Measurements from ENCODE around the gene ZNF18.

ZNF18 gene, protein sequence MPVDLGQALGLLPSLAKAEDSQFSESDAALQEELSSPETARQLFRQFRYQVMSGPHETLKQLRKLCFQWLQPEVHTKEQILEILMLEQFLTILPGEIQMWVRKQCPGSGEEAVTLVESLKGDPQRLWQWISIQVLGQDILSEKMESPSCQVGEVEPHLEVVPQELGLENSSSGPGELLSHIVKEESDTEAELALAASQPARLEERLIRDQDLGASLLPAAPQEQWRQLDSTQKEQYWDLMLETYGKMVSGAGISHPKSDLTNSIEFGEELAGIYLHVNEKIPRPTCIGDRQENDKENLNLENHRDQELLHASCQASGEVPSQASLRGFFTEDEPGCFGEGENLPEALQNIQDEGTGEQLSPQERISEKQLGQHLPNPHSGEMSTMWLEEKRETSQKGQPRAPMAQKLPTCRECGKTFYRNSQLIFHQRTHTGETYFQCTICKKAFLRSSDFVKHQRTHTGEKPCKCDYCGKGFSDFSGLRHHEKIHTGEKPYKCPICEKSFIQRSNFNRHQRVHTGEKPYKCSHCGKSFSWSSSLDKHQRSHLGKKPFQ

DNA sequence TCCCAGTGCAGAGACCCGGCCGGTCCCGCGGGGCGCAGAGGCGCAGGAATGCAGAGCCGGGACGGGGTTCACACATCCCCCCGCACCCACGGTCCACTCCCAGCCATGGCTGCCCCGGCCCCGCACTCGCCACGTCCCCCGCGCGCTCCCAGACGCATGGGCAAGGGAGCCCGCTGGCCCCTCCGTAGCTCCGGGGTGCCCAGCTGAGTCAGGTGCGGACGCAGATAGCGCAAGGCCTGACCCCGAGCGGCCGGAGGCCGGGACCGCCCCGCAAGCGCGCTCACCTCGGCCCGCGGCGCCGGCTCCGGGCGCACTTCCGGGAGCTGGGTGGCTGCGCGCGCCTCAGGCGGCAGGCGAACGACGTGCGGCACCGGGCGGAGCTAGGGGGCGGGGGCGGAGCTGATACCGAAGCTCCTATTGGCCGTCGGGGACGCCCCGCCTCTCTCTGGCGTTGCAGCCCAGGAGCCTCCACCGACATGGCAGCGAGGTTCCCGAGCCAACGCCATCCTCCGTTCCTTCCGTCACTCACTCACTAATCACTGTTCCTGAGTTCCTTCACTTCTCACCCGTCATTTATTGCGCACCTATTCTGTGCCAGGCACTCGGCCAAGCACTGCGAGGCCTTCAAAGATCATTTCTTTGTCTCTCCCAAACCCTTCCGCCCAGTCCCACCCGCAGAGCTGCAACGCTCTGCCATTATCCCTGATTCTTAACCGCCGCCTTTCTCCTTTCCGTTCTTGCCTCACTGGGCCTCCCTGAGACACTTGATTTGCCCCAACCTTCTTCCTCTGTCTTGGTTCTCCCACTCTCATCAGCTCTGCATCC lies at the start of gene ZNF18:
ZNF18 (minus strand) TSS at position 329 of the 825 bp plus-strand sequence. CDS start 4,646 bp downstream, outside the sequence.
- peak; percentile 74 to 91 (median 77) for DNase-seq (ENCODE audit: low read depth in 2 of 3, low spot score in 2 of 3)

DNA sequence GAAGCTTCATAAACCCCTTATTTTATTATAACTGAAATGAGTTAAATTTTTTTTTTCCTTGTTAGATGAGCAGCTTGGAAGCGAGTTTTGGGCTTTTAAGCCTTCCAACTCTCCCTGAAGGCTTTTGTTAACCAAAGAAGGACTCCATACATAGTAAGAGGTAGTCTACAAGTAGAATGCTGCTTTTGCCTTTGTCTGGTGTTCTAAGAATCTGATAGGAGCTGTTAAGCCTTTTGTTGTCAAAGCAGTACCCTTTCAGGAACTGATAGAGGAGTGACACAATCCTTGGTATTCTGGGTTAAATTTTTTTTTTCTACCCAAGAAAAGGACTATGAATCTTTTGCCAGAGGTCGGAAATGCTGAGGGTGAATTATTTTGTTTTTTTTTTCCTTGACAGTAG lies 49.5 kb upstream of the ZNF18 start:
- DNase-seq (ENCODE audit: low read depth in 2 of 3, low spot score in 2 of 3) = no peak

DNA sequence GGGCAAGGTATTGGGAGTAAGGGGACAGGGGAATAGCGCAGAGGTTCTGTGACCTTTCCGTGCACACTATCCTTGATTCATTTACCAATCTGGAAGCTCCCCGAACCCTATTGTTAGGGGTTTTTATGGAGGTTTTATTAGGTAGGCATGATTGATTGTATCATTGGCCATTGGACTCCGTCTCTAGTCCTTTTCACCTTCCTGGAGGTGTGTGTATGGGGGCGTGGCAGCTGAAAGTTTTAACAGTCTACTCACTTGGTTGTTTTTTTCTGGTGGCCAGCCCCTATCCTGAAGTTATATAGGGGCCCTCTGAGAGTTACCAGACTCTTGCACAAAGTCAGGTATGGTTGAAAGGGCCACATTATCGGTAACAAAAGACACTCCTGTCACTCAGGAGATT lies 46.4 kb upstream of the ZNF18 start:
- no peak for DNase-seq (ENCODE audit: low read depth in 2 of 3, low spot score in 2 of 3)

DNA sequence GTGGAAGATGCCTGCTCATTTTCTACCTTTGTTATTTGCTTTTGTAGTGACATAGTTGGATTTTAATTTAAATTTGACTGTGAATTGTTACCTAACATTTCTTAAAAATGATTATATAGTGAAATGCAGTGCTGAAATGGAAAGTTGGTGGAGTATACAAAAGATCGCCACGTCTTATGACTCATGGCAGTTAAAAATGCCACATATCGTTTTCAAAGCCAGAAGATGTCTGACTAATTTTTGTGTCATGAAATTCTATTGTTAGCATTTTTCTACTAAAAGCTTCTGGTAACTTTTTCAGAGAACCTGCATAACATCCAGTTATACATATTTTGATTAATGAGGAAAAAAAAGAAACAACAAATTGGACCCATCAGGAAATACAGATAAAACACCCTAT lies 44.0 kb upstream of the ZNF18 start:
- no peak for DNase-seq (ENCODE audit: low read depth in 2 of 3, low spot score in 2 of 3)

DNA sequence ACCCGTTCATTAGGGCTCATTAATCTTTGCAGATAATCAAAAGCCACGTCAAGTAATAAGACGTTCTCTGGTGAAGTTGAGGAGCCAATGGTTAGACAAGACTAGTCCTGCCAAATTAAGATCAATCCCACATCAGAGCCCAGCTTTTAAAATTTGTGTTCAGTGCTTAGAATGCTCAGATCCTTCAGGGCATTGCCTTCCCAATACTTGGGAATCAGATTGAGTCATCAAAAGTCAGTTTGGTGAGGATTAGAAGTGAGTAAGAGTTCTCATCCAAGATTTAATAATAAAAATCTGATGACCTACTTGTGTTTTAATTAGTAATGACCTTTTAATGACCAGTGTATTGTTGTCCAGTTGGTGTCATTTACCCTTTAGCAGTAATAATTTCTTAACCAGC lies 43.2 kb upstream of the ZNF18 start:
- no peak for DNase-seq (ENCODE audit: low read depth in 2 of 3, low spot score in 2 of 3)

DNA sequence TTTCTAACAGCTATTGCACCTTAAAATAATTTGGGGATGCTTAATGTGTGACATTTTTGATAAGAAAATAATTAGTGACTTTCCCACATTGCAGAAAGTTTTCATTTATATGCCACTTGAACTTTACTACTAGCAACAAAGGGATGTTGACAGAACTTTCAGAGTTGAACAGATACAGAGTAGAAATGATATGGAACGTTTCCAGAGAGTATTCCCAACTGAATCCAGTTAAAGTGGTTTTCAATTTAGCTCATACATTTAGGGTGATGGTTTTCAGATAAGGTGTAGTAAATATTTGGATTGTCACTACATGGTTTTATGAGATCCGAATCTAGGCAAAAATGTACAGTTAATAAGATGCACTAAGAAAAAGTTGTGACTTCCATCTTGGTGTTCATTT lies 40.7 kb upstream of the ZNF18 start:
- DNase-seq (ENCODE audit: low read depth in 2 of 3, low spot score in 2 of 3) = no peak

DNA sequence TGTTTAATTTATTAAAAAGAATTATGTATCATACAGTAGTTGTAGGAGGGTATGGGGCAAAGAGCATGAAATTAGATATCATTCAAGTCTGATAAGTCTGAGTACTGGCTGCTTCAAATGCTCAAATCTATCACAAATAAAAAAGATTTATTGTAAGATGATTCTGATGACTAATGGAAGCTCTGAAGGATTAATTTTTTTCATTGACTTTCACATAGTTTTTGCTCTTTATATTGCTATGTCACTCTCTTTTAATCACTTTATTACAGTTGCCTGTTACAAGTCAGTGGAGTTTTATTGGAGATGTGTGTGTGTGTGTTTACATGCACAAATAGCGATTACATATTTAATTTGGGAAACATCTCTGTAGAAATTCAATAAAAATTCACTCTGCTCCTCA lies 38.4 kb upstream of the ZNF18 start:
- DNase-seq (ENCODE audit: low read depth in 2 of 3, low spot score in 2 of 3) = no peak

DNA sequence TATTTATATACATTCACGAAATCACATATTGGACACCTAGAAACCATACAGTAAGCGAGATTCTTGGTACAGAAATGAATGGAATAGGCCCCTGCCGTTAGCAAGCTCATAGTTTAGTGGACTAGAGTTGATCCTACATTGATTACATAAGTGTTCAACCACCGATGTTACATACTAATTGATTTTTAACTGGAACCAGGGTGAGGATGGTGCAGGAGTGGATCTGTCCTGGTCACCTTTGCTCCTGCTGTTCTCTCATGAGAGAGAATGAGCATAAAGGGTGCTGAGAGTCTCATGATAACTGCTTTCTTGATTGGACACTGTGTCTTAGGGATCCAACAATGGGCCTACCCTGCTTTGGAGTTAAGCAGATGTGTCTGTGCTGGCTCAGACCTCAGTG lies 37.3 kb upstream of the ZNF18 start:
- no peak for DNase-seq (ENCODE audit: low read depth in 2 of 3, low spot score in 2 of 3)

DNA sequence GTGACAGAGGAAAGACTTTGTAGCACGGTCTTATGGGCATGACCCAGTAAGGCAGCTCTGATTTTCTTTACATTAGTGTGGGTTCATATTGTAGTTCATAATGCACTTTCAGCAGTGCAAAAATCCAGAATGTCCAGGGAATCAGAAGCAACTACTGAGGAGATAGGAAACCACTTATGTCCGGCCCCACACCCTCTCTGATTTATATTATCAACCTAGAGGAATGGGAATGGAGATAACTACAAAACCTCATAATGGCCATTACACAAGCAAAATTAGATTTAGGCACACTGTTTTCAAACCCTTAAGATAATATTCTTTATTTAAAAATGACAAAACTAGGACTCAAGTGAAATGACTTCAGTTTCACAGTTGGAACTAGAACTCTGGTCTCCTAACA lies 31.3 kb upstream of the ZNF18 start:
- no peak for DNase-seq (ENCODE audit: low read depth in 2 of 3, low spot score in 2 of 3)

DNA sequence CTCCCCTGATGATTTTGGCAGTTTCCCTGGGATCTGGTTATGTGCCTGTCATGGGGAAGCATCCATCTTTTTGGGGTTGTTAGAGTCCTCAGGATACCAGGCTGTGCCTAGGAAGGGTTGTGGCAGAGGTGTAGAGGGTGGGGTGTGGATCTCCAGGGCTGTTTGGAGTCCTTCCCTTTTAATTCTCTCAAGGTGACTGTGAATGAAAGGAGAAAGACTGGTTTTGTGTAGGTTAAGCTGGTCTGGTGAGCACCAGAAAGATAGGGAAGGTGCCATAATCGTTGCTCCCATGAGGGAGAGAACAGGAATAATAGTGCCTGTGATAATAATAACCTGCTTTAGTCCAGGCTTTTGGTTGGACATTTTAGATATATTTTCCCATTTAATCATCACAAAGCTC lies 30.4 kb upstream of the ZNF18 start:
- DNase-seq (ENCODE audit: low read depth in 2 of 3, low spot score in 2 of 3) = no peak

DNA sequence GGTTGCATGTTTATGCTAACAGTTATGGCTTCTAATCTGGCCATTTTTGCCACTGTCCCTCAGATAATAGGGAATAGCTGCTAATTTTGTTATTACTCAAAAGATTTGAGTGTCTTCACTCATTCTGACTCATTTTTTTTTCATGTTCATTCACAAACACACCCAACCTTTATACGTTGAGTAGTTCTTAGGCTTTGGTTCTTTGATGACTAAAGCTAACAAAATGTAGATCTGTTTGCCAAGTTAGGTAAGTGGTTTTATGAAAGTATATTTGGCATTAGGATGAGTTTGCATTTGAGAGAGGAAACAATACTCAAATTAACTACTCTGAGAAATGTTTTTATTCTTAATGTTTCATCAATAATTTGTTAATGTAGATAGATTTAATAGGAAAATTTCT lies 27.1 kb upstream of the ZNF18 start:
- DNase-seq (ENCODE audit: low read depth in 2 of 3, low spot score in 2 of 3) = no peak

DNA sequence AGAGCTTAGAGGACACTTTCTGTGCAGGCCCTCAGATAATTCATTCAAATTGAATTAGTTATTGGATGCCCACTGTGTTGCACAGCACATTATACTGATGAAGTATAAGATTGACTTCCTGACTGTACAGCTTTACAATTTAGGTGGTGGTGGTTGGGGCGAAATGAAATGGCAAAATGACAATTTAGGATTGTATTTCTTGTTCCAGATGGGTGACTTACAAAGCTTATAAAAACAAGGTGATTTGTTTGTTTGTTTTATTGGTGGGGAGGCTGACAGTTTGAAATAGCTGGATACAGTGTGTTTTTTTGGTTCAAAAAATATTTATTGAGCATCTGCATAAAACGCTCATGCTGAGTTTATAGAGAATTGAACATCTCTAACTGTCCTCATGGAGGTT lies 25.0 kb upstream of the ZNF18 start:
- no peak for DNase-seq (ENCODE audit: low read depth in 2 of 3, low spot score in 2 of 3)

DNA sequence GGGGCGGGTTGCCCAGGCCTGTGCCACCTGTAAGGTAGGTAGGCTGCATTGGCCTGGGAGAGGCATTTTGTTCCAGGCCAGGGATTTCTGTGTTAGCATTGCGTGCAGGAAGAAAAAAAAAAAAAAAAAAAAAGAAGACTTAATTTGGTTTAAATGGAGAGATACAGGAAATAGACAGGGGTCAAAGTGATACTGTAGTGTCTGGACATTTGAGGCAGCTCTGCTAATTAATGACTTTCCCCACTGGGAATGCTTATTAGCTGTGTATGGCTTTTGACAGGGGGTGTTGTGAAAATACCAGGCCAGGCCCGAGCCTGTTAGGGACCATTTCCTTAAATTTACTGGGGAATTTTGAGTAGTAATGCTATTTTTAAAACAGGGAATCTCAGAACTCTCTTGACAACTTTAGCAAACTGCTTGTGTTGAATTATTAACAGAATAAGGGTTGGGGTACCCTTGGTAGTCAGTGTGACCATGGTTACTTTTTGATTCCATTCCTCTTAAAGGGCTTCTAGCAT lies 24.4 kb upstream of the ZNF18 start:
- DNase-seq (ENCODE audit: low read depth in 2 of 3, low spot score in 2 of 3) = no peak

DNA sequence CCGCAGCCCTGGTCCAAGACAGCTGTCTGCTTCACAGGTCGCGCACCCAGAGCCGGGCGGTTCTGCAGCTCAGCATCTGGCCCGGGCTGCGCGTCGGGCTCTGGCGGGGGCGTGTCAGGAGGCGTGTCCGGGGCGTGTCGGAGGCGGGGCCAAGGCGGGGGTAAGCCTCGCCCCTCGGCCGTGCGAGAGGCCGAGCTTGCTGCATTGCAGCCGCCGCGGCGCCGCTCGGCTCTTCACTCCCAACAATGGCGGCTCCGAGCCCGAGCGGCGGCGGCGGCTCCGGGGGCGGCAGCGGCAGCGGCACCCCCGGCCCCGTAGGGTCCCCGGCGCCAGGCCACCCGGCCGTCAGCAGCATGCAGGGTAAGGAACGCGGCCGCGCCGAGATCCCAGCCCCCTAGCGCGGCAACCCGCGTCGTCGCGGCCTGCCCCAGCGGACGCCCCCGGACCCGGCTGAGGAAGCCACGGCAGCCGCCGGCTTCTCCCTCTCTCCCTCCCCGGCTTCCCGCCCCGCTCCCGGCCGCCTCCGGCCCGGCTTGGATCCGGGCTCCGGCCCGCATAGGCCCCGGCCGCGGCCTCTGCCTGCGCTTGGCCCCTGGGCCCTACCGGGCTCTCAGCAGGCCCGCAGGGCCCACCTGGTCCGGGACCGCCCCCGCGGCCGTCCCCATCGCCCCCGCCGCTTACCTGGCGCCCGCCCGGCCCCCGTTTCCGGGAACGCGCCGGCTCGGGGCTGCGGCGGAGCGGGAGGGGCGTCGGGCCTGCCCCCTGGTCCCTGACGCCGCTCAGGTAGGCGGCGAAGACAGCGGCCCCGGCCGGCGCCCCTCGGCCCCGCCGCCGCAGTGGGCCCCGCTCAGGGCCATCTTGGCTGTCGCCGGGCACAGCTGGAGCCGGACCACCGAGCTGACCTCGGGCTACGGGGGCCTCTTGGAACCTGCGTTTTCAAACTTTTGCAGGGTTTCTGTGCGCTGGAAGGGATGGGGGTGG lies 23.7 kb upstream of the ZNF18 start, which contains the start of gene MAP2K4:
MAP2K4 (plus strand) TSS at position 236 of the 981 bp plus-strand sequence; CDS start at position 246, 10 bp downstream.
- peak; percentile 85 to 98 (median 89) for DNase-seq (ENCODE audit: low read depth in 2 of 3, low spot score in 2 of 3)

DNA sequence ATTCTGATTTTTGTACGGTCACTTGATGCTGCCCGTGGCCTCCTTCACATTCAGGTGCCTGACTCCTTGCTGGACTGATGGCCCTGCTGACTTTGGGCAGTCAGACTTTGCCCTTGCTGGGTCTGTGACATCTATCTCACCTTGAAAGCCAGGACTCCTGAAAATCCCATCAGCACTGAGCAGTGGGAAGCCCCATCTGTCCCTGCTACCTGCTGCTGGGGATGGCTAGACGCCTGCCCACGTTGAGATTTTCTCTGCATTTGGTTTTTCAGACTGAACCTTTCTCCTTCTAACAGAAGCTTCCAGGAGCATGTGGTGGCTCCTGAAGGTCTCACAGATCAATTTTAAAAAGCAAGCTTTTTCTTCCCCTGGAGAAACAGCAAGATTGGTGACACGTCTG lies 10.2 kb upstream of the ZNF18 start:
- no peak for DNase-seq (ENCODE audit: low read depth in 2 of 3, low spot score in 2 of 3)

DNA sequence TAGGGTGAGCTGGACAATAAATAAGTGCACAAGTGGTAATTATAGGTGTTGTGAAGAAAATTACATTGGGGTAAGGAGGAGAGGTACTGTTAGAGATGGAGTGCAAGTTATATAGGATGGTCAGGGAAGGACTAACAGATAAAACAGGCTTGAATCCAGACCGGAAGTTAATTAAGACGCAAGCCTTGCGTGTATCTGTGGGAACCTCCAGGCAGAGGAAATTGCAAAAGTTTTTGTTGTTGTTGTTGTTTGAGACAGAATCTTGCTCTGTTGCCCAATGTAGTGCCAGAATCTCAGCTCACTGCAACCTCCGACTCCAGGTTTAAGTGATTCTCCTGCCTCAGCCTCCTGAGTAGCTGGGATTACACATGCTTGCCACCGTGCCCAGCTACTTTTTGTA lies 2.4 kb upstream of the ZNF18 start:
- no peak for DNase-seq (ENCODE audit: low read depth in 2 of 3, low spot score in 2 of 3)

DNA sequence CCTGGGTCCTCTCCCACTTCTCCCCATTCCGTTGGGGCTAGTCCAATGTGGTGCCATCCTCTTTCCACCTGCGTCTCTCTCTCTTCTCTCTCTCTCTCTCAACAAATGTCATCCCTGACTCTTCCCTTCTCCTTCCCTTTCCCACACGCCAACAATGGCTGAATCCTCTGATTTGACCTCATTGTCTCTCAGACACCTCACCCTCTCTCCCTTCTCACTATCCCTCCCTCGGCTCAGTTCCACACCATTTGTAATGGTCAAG lies 628 bp upstream of the ZNF18 start:
- no peak for DNase-seq (ENCODE audit: low read depth in 2 of 3, low spot score in 2 of 3)

DNA sequence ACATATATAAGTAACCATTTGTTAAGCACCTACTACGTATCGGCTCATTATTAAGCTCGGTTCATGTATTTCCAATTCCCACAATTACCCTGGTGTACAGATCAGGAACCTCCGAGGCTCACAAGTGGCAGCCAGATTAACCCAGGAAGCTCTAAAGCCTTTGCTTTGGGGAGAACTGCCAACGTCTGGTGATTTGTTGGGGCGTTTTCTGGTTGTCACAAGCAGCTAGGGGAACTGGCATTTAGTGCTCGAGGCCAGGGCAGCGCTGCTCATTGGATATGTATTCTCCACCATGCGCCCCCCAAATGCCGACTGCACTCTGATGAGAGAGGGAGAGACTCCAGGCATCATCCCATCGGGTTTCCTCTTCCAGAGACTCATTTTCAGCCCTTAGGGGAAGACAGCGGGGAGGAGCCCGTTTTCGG lies 541 bp downstream of the ZNF18 start:
- DNase-seq (ENCODE audit: low read depth in 2 of 3, low spot score in 2 of 3) = peak in 1 of 3 experiments; percentile 35

DNA sequence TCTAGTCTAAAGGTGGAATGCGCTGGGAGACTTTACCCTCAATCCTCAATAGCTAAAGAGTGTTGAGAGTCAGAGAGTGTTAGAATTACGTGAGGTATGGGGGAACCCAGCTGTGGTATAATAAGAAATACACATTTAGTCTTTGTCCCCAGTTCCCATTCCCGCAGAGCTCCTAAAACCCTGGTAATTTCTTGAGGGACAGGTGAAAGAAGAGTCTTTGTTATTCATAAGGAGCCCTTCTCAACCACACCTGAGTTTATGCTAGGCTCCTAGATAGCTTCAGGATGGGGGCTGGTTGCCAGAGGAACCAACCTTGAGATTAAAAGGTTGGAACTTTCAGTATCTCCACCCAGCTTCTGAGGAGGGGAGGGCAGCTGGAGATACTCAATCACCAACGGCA lies 5.8 kb downstream of the ZNF18 start:
- no peak for DNase-seq (ENCODE audit: low read depth in 2 of 3, low spot score in 2 of 3)

DNA sequence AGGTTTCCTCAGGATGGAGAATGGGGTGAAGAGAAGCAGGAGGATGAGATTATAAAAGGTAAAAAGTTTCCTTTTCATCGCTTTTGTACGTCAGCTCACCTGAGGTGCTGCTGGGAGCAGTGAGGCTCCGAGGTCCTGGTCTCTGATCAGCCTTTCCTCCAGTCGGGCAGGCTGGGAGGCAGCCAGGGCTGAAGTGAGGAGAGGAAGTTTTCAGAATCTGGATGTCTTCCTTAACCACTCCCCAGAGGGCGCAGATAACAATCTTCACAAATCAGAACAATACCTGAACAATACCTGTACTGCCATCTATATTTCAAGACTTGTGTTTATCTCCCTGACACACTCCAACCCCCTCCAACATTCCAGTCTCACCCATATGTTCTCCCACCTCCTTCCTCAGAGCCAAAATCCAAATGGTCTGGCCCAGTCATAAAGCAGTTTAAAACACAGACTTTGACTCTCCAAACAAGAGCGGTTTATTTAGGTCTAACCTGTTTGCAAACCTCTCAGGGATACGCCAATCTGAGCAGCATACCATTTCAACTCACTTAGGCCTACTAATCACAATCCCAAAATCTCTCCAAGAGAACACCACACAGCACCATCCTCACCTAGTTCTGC lies 6.8 kb downstream of the ZNF18 start:
- DNase-seq (ENCODE audit: low read depth in 2 of 3, low spot score in 2 of 3) = no peak

Measured in activated CD8-positive, alpha-beta memory T cell treated with anti-CD3 and anti-CD28 coated beads for 48 hours (primary cell).